ENCODE measurements around the gene OAF.
A peak's percentile ranks its signal among the peaks of the same experiment; 100 is the strongest.

Gene OAF

DNA sequence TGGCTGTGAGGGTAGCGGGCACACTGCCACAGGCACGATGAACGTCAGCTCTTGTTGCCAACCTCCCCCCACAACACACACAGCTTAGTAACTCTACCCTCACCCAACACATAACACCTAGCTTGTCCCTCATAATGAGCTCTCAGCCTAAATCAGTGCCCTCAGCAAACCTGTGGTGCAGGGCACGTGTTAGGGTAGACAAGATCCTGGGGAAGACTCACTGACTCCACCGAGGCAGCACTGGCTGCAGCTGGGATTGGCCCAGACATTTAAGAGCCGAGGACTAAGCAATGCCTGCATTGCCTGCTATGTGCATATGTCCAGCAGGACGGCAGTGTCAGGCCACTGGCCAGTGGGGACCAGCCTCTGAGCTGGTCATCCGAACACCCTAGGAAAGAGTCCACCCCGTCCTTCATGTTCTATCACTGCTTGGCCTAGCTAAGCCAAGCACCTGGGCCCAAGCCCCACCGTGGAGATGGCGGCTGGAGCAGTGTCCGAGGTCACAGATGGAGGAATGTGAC, 40.0 kb upstream of the OAF start:
- TF ChIP-seq, protein P1, sequence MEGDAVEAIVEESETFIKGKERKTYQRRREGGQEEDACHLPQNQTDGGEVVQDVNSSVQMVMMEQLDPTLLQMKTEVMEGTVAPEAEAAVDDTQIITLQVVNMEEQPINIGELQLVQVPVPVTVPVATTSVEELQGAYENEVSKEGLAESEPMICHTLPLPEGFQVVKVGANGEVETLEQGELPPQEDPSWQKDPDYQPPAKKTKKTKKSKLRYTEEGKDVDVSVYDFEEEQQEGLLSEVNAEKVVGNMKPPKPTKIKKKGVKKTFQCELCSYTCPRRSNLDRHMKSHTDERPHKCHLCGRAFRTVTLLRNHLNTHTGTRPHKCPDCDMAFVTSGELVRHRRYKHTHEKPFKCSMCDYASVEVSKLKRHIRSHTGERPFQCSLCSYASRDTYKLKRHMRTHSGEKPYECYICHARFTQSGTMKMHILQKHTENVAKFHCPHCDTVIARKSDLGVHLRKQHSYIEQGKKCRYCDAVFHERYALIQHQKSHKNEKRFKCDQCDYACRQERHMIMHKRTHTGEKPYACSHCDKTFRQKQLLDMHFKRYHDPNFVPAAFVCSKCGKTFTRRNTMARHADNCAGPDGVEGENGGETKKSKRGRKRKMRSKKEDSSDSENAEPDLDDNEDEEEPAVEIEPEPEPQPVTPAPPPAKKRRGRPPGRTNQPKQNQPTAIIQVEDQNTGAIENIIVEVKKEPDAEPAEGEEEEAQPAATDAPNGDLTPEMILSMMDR (IDR thresholded peaks at IDR 0.05; ENCODE audit: low read depth, low read length) = no peak
- H3K4me3 ChIP-seq (ENCODE audit: low read depth, low read length) = no peak overlapping the region
- in situ Hi-C loops (cut with HindIII; ENCODE audit: low sequenced_read_pairs) = no loop called here
- no peak for DNase-seq (ENCODE audit: low read depth, low spot score)

DNA sequence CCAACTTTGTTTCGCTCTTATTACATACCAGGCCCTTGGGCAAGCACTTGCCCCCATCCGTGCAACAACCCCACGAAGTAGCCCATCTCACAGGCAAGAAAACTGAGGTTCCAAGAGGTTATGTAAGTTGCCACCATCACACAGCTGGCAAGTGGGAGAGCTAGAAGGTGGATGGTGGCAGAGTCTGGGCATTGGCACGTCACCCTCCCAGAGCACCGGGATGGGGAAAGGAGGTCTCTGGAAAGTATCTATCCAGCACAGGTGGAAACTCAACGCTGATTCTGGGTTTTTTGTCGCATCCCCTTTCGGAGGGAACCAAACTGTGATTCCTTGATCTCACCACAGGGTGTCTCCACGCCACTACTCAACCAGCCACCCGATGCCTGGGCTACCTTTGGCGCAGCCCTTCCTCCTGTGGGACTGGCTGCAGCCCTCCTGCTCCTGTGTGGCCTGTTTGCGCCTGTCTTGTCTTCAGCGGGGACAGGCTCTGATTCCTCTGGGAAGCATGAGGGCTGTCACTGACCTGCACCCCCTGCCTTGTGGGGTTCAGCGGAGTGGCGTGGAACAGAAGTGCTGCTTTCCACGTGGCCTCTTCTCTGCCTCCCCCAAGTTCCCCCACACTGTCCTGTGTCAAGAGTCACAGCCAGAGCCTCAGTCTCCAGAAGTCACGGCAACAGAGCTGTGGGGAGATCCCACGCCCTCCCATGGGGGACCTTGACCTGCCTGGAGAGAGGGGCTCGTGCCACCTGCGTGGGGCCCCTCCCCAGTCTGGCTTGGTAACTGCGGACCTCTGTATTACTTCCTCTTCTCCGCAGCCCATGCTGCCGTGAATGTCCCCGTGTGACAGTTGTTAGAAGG, 38.5 kb upstream of the OAF start:
- TF ChIP-seq, protein P1 (IDR thresholded peaks at IDR 0.05; ENCODE audit: low read depth, low read length) = peak; percentile 78
- H3K4me3 ChIP-seq (ENCODE audit: low read depth, low read length) = no peak overlapping the region
- in situ Hi-C loops (cut with HindIII; ENCODE audit: low sequenced_read_pairs) = no loop called here
- peak; percentile 40 for DNase-seq (ENCODE audit: low read depth, low spot score)

GRCh38 chr11:120173019-120173705, 37.7 kb upstream of the OAF start:
- no peak for DNase-seq (ENCODE audit: low read depth, low spot score)
- no peak overlapping the region for H3K4me3 ChIP-seq (ENCODE audit: low read depth, low read length)
- in situ Hi-C loops (cut with HindIII; ENCODE audit: low sequenced_read_pairs) = no loop called here
- TF ChIP-seq, protein P1 (IDR thresholded peaks at IDR 0.05; ENCODE audit: low read depth, low read length) = no peak

DNA sequence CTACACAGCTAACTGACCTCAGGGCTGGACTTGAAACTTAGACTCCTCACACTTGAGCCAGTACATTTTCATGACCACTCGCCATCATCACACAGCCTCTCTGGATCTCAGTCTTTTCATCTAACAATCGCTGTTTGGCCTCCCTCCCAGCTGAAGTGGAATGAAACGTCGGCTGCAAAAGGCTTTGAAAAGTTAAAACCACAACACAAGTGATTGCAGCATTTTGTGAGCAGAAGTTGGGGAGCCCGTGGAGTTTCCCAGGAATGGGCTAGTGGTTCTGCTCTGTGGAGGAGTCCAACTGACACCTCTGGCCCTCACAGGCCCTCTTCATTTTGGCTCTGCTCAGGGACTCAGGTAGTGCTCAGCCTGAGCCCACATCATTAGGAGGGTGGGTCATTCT, 37.0 kb upstream of the OAF start:
- in situ Hi-C loops (cut with HindIII; ENCODE audit: low sequenced_read_pairs) = no loop called here
- TF ChIP-seq, protein P1 (IDR thresholded peaks at IDR 0.05; ENCODE audit: low read depth, low read length) = no peak
- H3K4me3 ChIP-seq (ENCODE audit: low read depth, low read length) = no peak overlapping the region
- no peak for DNase-seq (ENCODE audit: low read depth, low spot score)

DNA sequence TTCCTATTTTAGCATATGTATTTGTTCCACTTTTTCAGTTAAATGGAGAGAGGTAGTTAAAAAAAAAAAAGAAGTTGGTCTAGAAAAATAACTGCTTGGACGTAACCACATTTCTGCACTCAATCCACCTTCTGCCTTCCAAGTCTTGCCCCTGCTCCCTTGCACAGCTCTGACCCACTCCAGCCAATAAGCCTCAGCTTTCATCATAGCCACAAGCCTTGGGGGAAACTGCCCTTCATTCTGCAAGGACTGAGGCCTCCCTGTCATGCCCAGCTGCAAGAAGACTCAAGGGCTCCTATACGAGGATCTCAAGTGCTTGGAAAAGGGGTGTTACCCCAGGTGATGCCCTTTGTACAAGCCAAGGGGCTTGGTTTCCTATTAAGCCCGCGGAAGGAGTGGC, 36.0 kb upstream of the OAF start:
- TF ChIP-seq, protein P1 (IDR thresholded peaks at IDR 0.05; ENCODE audit: low read depth, low read length) = no peak
- in situ Hi-C loops (cut with HindIII; ENCODE audit: low sequenced_read_pairs) = no loop called here
- no peak for DNase-seq (ENCODE audit: low read depth, low spot score)
- no peak overlapping the region for H3K4me3 ChIP-seq (ENCODE audit: low read depth, low read length)

- in situ Hi-C loops (cut with HindIII; ENCODE audit: low sequenced_read_pairs) = no loop called here
- H3K4me3 ChIP-seq (ENCODE audit: low read depth, low read length) = no peak overlapping the region
- TF ChIP-seq, protein P1 (IDR thresholded peaks at IDR 0.05; ENCODE audit: low read depth, low read length) = no peak
- no peak for DNase-seq (ENCODE audit: low read depth, low spot score)
Observed at GRCh38 chr11:120178561-120179056, 32.2 kb upstream of the OAF start.
